HepG2 (cell line): ENCODE measurements around the gene TSSK3. TPM values are rescaled to one million over a fixed set of nuclear protein-coding genes. Genes with fewer than 3 reads are reported as not detected.

ENCODE experiments used
- ATAD3A ChIP-seq: sonication (generic); formaldehyde crosslinking; IDR thresholded peaks from 2 replicates; pipeline ENCODE4 v1.4.0; 2020; ENCODE audit warnings: missing genetic modification reagents
- FOXP1 ChIP-seq, 2 experiments: fragments of 450-650 bp in 1 of 2; IDR thresholded peaks; 2 replicates each; pipeline ENCODE4 v1.6.1; 2017 to 2018; ENCODE audit warnings: antibody characterized with exemption in 1 of 2
- HMG20A ChIP-seq: IDR thresholded peaks from 2 replicates; pipeline ENCODE4 v1.6.1; 2016; ENCODE audit warnings: borderline replicate concordance
- IRX3 ChIP-seq: sonication (generic); formaldehyde crosslinking; IDR thresholded peaks from 2 replicates; pipeline ENCODE4 v1.8.1; 2023; ENCODE audit warnings: mild to moderate bottlenecking, low read depth, missing genetic modification reagents, borderline replicate concordance
- KLF12 ChIP-seq: sonication (generic); formaldehyde crosslinking; IDR thresholded peaks from 2 replicates; pipeline ENCODE4 v1.4.0; 2020; ENCODE audit warnings: missing genetic modification reagents, borderline replicate concordance
- KLF6 ChIP-seq: IDR thresholded peaks from 2 replicates; pipeline ENCODE4 v1.8.0; 2016; ENCODE audit warnings: missing biosample characterization, missing genetic modification reagents
- KMT2B ChIP-seq: IDR thresholded peaks from 2 replicates; pipeline ENCODE4 v1.6.1; 2016; ENCODE audit warnings: missing genetic modification reagents, missing compliant biosample characterization
- MIER2 ChIP-seq: IDR thresholded peaks from 2 replicates; pipeline ENCODE4 v1.6.1; 2016; ENCODE audit warnings: missing biosample characterization, missing genetic modification reagents
- MTA3 ChIP-seq: sonication (generic); formaldehyde crosslinking; IDR thresholded peaks from 2 replicates; pipeline ENCODE4 v1.4.0; 2020; ENCODE audit warnings: missing genetic modification reagents
- NCOA5 ChIP-seq: sonication (generic); formaldehyde crosslinking; IDR thresholded peaks from 2 replicates; pipeline ENCODE4 v1.4.0; 2020; ENCODE audit warnings: missing genetic modification reagents
- NKX3-1 ChIP-seq: sonication (generic); formaldehyde crosslinking; IDR thresholded peaks from 2 replicates; pipeline ENCODE4 v1.5.0; 2020; ENCODE audit warnings: missing genetic modification reagents
- POLR2G ChIP-seq: fragments of 200-400 bp; formaldehyde crosslinking; IDR thresholded peaks from 2 replicates; pipeline ENCODE4 v1.6.1; 2018; ENCODE audit warnings: mild to moderate bottlenecking, low read depth, low read length, moderate library complexity
- REL ChIP-seq: sonication (generic); formaldehyde crosslinking; conservative IDR thresholded peaks from 2 replicates; pipeline ENCODE4 v1.8.0; 2022; ENCODE audit warnings: mild to moderate bottlenecking, missing genetic modification reagents, moderate library complexity
- SMAD3 ChIP-seq: sonication (generic); formaldehyde crosslinking; IDR thresholded peaks from 2 replicates; pipeline ENCODE4 v1.4.0; 2020; ENCODE audit warnings: missing genetic modification reagents
- SRF ChIP-seq: IDR thresholded peaks from 2 replicates; pipeline ENCODE4 v1.6.1; 2011; ENCODE audit warnings: mild to moderate bottlenecking, low read depth, low read length, moderate library complexity
- STAT5B ChIP-seq: sonication (generic); formaldehyde crosslinking; IDR thresholded peaks from 2 replicates; pipeline ENCODE4 v1.4.0; 2020; ENCODE audit warnings: missing genetic modification reagents
- ZBTB1 ChIP-seq: sonication (generic); formaldehyde crosslinking; IDR thresholded peaks from 2 replicates; pipeline ENCODE4 v1.4.0; 2020; ENCODE audit warnings: missing genetic modification reagents, borderline replicate concordance
- ZNF12 ChIP-seq: sonication (generic); formaldehyde crosslinking; IDR thresholded peaks from 2 replicates; pipeline ENCODE4 v1.5.0; 2020; ENCODE audit warnings: missing genetic modification reagents
- ZNF367 ChIP-seq: sonication (generic); formaldehyde crosslinking; IDR thresholded peaks from 2 replicates; pipeline ENCODE4 v1.4.0; 2020; ENCODE audit warnings: missing genetic modification reagents, borderline replicate concordance
- ZNF441 ChIP-seq: sonication (generic); formaldehyde crosslinking; IDR thresholded peaks from 2 replicates; pipeline ENCODE4 v1.7.0; 2021; ENCODE audit warnings: missing genetic modification reagents, borderline replicate concordance
- ZNF501 ChIP-seq: sonication (generic); formaldehyde crosslinking; IDR thresholded peaks from 2 replicates; pipeline ENCODE4 v1.5.1; 2020; ENCODE audit warnings: mild to moderate bottlenecking, moderate library complexity, missing genetic modification reagents
- ZNF605 ChIP-seq: sonication (generic); formaldehyde crosslinking; IDR thresholded peaks from 2 replicates; pipeline ENCODE4 v1.8.0; 2022; ENCODE audit warnings: mild to moderate bottlenecking, missing genetic modification reagents
- ZNF674 ChIP-seq: sonication (generic); formaldehyde crosslinking; IDR thresholded peaks from 2 replicates; pipeline ENCODE4 v1.5.0; 2020; ENCODE audit warnings: low read depth, mild to moderate bottlenecking, missing genetic modification reagents
- ZNF776 ChIP-seq: sonication (generic); formaldehyde crosslinking; IDR thresholded peaks from 2 replicates; pipeline ENCODE4 v1.4.0; 2020; ENCODE audit warnings: mild to moderate bottlenecking, missing genetic modification reagents
- ZNF788 ChIP-seq: sonication (generic); formaldehyde crosslinking; IDR thresholded peaks from 2 replicates; pipeline ENCODE4 v1.5.0; 2020; ENCODE audit warnings: mild to moderate bottlenecking, missing genetic modification reagents, borderline replicate concordance
- polyA plus RNA-seq, 8 experiments: library from polyadenylated mRNA; depleted of rRNA in 3 of 8; stranded (reverse) in 7 of 8; unstranded in 1 of 8; fragments of >200 nt; fragmentation: Illumina TruSeq in 4 of 8; extraction: Trizol in 4 of 8; gene quantifications; 2 replicates each; pipeline versions ENCODE4 v1.2.1 to v1.2.3, GENCODE V29; 2011 to 2016; ENCODE audit warnings: low read depth in 4 of 8, missing spikeins in 1 of 8, mixed read lengths in 1 of 8; ENCODE audit not compliant: insufficient read depth in 1 of 8
- total RNA-seq, 5 experiments: library from RNA; depleted of rRNA; stranded (reverse); fragments of >200 nt; fragmentation: Illumina TruSeq; extraction: Trizol; gene quantifications; 2 replicates each; pipeline ENCODE4 v1.2.3, GENCODE V29; 2016; ENCODE audit warnings: low read depth in 1 of 5
- TF ChIP-seq, protein P1 (sequence below): sonication (generic); formaldehyde crosslinking; IDR thresholded peaks from 2 replicates; pipeline ENCODE4 v1.5.1; 2020; ENCODE audit warnings: mild to moderate bottlenecking, missing genetic modification reagents, moderate library complexity
- TF ChIP-seq, protein P2 (sequence below): IDR thresholded peaks from 2 replicates; pipeline ENCODE4 v1.6.1; 2016
- TF ChIP-seq, protein P3 (sequence below): IDR thresholded peaks from 2 replicates; pipeline ENCODE4 v1.6.1; 2016; ENCODE audit warnings: missing genetic modification reagents, missing compliant biosample characterization

Gene TSSK3
- total and polyA plus RNA-seq, 2 of the 13 experiments (the other 11 are each of a cell fraction or from before 2014, with no cell fraction given): 1.0 to 1.1 TPM

DNA sequence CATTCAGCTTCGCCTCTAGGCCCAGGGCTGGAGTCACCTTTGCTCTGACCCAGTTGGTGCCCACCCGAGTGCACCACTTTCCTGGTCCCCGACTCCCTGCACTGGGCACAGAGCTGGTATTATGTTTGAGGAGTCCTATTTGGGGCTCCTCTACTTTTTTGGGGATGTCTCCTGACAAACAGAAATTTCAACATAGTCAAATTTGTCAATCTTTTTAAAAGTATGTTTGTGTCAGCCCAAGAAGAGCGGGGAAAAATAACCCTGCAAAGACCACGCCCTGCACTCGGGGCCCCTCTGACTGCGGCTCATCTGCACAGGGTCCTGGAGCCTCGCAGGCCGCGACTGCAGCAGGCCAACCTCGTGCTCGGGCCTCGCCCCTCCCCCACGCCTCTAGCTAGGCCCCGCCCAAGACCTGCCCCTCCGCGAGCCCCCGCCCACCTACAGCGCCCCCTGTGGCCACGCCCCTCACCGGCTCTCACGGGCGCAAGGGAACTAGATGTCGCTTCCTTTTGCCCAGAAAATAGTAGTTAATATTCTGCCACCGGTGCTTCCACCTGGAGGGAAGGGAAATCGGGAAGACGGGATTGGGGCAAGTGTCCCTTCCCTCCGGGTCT is 11.4 kb upstream of the TSSK3 start (continued):
- TF ChIP-seq NKX3-1 (CRISPR knock-in tag): peak; percentile 77; the same call in 1 of the 2 replicates
- TF ChIP-seq KMT2B (CRISPR knock-in tag): peak; percentile 69
- TF ChIP-seq ZNF367 (CRISPR knock-in tag): 0 out of 2 replicates have a peak, but pooled peaks have one; percentile 50
- TF ChIP-seq ZNF501 (CRISPR knock-in tag): no peak
- TF ChIP-seq, protein P1, sequence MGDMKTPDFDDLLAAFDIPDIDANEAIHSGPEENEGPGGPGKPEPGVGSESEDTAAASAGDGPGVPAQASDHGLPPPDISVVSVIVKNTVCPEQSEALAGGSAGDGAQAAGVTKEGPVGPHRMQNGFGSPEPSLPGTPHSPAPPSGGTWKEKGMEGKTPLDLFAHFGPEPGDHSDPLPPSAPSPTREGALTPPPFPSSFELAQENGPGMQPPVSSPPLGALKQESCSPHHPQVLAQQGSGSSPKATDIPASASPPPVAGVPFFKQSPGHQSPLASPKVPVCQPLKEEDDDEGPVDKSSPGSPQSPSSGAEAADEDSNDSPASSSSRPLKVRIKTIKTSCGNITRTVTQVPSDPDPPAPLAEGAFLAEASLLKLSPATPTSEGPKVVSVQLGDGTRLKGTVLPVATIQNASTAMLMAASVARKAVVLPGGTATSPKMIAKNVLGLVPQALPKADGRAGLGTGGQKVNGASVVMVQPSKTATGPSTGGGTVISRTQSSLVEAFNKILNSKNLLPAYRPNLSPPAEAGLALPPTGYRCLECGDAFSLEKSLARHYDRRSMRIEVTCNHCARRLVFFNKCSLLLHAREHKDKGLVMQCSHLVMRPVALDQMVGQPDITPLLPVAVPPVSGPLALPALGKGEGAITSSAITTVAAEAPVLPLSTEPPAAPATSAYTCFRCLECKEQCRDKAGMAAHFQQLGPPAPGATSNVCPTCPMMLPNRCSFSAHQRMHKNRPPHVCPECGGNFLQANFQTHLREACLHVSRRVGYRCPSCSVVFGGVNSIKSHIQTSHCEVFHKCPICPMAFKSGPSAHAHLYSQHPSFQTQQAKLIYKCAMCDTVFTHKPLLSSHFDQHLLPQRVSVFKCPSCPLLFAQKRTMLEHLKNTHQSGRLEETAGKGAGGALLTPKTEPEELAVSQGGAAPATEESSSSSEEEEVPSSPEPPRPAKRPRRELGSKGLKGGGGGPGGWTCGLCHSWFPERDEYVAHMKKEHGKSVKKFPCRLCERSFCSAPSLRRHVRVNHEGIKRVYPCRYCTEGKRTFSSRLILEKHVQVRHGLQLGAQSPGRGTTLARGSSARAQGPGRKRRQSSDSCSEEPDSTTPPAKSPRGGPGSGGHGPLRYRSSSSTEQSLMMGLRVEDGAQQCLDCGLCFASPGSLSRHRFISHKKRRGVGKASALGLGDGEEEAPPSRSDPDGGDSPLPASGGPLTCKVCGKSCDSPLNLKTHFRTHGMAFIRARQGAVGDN (CRISPR knock-in tag): peak; percentile 93
- TF ChIP-seq KLF6 (CRISPR knock-in tag): 0 out of 2 replicates have a peak, but pooled peaks have one; percentile 7
- TF ChIP-seq POLR2G: no peak
- TF ChIP-seq ZNF605: peak; percentile 88
- TF ChIP-seq KLF12 (CRISPR knock-in tag): peak; percentile 82; the same call in 1 of the 2 replicates
- TF ChIP-seq, protein P2, sequence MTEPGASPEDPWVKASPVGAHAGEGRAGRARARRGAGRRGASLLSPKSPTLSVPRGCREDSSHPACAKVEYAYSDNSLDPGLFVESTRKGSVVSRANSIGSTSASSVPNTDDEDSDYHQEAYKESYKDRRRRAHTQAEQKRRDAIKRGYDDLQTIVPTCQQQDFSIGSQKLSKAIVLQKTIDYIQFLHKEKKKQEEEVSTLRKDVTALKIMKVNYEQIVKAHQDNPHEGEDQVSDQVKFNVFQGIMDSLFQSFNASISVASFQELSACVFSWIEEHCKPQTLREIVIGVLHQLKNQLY (CRISPR knock-in tag): 0 out of 2 replicates have a peak, but pooled peaks have one; percentile 56
- 0 out of 2 replicates have a peak, but pooled peaks have one; percentile 12 for TF ChIP-seq HMG20A (CRISPR knock-in tag)
- TF ChIP-seq ZNF776 (CRISPR knock-in tag): no peak
- peak; percentile 32; the same call in 1 of the 2 replicates for TF ChIP-seq ZNF12 (CRISPR knock-in tag)
- no peak for TF ChIP-seq MTA3 (CRISPR knock-in tag)
- TF ChIP-seq MIER2 (CRISPR knock-in tag): no peak
- peak; percentile 56; the same call in 1 of the 2 replicates for TF ChIP-seq REL (CRISPR knock-in tag)
- TF ChIP-seq ZNF441: 0 out of 2 replicates have a peak, but pooled peaks have one; percentile 36
- TF ChIP-seq ATAD3A (CRISPR knock-in tag): 0 out of 2 replicates have a peak, but pooled peaks have one; percentile 43
- TF ChIP-seq SMAD3 (CRISPR knock-in tag): 0 out of 2 replicates have a peak, but pooled peaks have one; percentile 35
- no peak for TF ChIP-seq ZBTB1 (CRISPR knock-in tag)
- TF ChIP-seq, protein P3, sequence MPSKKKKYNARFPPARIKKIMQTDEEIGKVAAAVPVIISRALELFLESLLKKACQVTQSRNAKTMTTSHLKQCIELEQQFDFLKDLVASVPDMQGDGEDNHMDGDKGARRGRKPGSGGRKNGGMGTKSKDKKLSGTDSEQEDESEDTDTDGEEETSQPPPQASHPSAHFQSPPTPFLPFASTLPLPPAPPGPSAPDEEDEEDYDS (CRISPR knock-in tag): peak; percentile 20; the same call in 1 of the 2 replicates
- TF ChIP-seq IRX3 (CRISPR knock-in tag): no peak; the same call in 1 of the 2 replicates
- TF ChIP-seq NCOA5: no peak
- no peak for TF ChIP-seq FOXP1 (IDR thresholded peaks at IDR 0.05)
- no peak for TF ChIP-seq FOXP1 (CRISPR knock-in tag; IDR thresholded peaks at IDR 0.05)
- TF ChIP-seq ZNF674 (CRISPR knock-in tag): no peak
- 0 out of 2 replicates have a peak, but pooled peaks have one; percentile 54 for TF ChIP-seq STAT5B (CRISPR knock-in tag)
- TF ChIP-seq ZNF788 (CRISPR knock-in tag): no peak
- TF ChIP-seq SRF: no peak
